BE2C (cell line): ENCODE data around the gene EVX2.
A peak's percentile ranks its signal among the peaks of the same experiment; 100 is the strongest.

Source experiments
- DNase-seq: peaks from one replicate; pipeline ENCODE4 v3.0.0-alpha.2; 2020
- H3K27me3 ChIP-seq: fragments of 250-450 bp; sonication (Bioruptor Pico); 2 replicates; pipeline ENCODE4 v1.5.1; 2020; ENCODE audit warnings: mild to moderate bottlenecking
- H3K36me3 ChIP-seq: fragments of 250-450 bp; sonication (Bioruptor Pico); 2 replicates; pipeline ENCODE4 v1.5.1; 2020; ENCODE audit warnings: mild to moderate bottlenecking
- H3K4me1 ChIP-seq: fragments of 250-450 bp; sonication (Bioruptor Pico); 2 replicates; pipeline ENCODE4 v1.5.1; 2020
- H3K4me3 ChIP-seq: 2 replicates; pipeline ENCODE4 v1.5.1; 2011; ENCODE audit warnings: low read depth, low read length
- H3K9me3 ChIP-seq: fragments of 250-450 bp; sonication (Bioruptor Pico); 2 replicates; pipeline ENCODE4 v1.5.1; 2020
- TF ChIP-seq, protein P1 (sequence below): IDR thresholded peaks from 2 replicates; pipeline ENCODE4 v1.5.1; 2012; ENCODE audit warnings: mild to moderate bottlenecking, low read depth, low read length

The EVX2 gene

DNA sequence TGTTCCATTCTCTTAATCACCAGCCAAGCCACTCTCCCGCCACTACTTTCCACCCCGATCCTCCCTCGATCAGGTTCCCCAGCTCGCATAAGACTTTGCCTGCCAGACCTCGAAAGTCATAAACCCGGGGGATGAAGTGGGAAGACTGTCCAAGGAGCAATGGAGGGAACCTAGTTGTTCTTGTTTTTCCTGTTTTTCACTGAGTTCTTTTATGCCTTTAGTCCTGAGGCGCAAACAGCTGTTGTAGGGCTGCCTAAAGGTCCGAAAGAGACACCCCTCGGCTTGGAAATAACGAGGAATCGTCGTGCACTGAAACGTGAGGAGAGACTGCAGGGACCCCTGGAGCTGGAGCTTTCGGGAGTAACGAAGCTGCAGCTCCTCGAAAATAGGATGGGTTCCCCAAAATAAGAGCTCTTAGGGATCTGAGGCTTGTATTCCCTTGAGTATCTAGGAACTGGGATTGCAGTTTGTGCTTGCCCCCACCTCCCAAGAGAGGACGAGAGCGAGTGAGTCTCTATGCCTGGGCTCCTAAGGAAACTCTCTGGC is 14.1 kb upstream of the EVX2 start:
- Histone ChIP-seq H3K36me3 (no peaks in the 10 kb centered on the region), H3K4me1 (peaks cover 3% of the 10 kb centered on the region; the same call in 1 of the 2 replicates), H3K9me3 (no peaks in the 10 kb centered on the region), H3K4me3 (peak overlapping the region; percentile 52), H3K27me3 (peaks cover 98% of the 10 kb centered on the region)
- TF ChIP-seq, protein P1, sequence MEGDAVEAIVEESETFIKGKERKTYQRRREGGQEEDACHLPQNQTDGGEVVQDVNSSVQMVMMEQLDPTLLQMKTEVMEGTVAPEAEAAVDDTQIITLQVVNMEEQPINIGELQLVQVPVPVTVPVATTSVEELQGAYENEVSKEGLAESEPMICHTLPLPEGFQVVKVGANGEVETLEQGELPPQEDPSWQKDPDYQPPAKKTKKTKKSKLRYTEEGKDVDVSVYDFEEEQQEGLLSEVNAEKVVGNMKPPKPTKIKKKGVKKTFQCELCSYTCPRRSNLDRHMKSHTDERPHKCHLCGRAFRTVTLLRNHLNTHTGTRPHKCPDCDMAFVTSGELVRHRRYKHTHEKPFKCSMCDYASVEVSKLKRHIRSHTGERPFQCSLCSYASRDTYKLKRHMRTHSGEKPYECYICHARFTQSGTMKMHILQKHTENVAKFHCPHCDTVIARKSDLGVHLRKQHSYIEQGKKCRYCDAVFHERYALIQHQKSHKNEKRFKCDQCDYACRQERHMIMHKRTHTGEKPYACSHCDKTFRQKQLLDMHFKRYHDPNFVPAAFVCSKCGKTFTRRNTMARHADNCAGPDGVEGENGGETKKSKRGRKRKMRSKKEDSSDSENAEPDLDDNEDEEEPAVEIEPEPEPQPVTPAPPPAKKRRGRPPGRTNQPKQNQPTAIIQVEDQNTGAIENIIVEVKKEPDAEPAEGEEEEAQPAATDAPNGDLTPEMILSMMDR: no peak
- no peak for DNase-seq

DNA sequence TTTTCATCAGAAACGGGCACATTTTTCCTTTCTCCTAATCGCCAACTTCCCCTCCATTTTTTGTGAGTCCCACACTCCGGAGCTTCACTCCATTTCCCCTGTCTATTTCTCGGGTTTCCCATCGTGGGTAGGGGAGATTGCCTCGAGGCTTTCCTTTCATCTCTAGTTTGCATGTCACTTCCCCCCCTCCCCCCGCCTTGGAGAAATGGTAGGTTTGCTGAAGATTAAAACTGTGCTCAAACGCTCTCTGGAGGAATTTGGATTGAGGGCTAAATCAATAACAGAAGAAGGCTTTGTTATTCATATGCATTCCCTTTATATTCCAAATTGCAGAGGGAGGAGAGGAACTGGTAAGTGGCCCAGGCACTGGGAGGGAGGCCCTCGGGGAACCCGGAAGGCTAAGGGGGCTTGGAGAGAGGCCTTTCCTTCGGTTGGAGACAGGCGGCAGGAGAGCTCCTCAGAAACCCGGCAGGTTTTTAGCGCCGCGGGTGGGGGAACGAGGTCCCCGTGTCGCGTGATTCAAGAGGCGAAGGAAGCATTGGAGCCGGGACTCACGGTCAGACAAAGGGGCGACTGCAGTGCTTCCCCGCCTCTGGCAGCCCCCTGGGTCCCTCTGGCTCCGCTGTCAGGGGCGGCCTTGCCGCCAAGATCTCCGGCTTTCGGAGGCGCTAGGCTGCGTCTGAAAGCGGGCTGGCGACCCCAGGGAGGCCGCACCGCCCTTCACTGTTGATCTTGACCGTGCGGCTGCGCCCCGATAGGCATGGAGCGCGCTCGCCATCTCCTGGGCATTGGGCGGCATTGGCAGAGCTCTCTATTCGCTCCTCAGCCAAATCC is 13.4 kb upstream of the EVX2 start:
- Histone ChIP-seq H3K27me3 (peaks cover 97% of the 10 kb centered on the region), H3K36me3 (no peaks in the 10 kb centered on the region), H3K9me3 (no peaks in the 10 kb centered on the region), H3K4me1 (peaks cover 3% of the 10 kb centered on the region; the same call in 1 of the 2 replicates), H3K4me3 (peak overlapping the region; percentile 52)
- peak; percentile 73 for DNase-seq
- TF ChIP-seq, protein P1: peak; percentile 73

DNA sequence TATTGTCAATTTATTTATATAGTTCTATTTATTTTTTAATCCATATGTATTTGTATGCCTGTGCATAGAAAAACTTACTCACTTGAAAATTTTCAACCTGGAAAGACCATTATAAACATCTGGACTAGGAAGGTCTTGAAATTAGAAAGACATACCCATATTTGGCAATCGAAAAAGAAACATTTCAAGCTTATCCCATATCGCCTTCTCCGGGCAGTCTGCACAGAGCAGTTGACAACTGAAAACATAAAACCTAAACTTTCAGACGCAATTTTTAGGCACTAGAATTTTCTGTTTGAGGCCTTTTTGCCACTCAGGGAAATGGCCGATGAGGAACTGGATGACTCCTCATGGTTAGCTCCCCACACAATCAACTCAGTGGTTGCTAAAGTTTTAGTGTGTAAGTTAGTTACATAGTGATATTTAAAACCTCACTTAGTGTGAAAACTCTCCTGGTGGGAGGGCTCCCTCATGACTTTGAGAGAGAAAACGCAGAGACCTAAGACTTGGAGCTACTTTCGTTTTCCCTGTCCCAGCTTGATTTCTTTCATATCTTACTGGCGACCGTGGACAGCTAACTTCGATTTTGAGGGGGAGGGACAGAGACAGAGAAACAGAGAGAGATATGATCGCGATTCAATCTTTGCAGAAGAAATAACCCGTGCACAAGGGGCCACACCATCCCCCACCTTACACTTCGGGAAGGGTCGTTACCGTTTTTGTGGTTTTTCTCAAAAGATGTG is 12.7 kb upstream of the EVX2 start:
- DNase-seq: no peak
- no peaks in the 10 kb centered on the region for H3K9me3 ChIP-seq
- H3K4me1 ChIP-seq: peaks cover 3% of the 10 kb centered on the region; the same call in 1 of the 2 replicates
- no peaks in the 10 kb centered on the region for H3K36me3 ChIP-seq
- TF ChIP-seq, protein P1: no peak
- peaks cover 96% of the 10 kb centered on the region for H3K27me3 ChIP-seq
- peak overlapping the region; percentile 52 for H3K4me3 ChIP-seq

DNA sequence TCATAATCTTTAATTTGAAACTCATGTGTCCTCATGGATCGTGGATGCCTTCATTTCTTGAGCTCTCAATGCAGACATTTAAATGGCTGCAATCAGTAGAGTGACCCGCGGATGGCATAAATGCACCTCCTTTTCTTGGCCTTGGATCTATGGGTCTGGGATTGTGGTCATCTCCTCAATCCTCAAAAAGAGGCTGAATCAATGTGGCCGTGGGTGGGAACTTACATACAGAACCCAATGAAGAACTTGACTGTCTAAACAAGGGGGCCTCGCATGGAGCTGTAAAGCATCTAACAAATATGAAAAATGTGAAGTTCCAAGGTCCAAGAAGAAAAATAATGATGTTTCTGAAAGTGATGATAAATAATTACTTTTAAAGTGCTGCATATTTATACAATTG is 11.7 kb upstream of the EVX2 start:
- Histone ChIP-seq H3K4me1 (peaks cover 3% of the 10 kb centered on the region; the same call in 1 of the 2 replicates), H3K9me3 (no peaks in the 10 kb centered on the region), H3K36me3 (no peaks in the 10 kb centered on the region), H3K27me3 (peaks cover 96% of the 10 kb centered on the region), H3K4me3 (no peak overlapping the region)
- TF ChIP-seq, protein P1: no peak
- DNase-seq: no peak

DNA sequence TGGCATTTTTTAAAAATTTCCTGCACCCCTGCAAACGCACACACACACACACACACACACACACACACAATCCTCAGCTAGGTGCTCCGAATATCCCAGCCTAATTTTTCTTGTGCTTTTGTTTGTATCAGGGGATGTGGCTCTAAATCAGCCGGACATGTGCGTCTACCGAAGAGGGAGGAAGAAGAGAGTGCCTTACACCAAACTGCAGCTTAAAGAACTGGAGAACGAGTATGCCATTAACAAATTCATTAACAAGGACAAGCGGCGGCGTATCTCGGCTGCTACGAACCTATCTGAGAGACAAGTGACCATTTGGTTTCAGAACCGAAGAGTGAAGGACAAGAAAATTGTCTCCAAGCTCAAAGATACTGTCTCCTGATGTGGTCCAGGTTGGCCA is 10.6 kb upstream of the EVX2 start:
- TF ChIP-seq, protein P1: no peak
- Histone ChIP-seq H3K4me3 (no peak overlapping the region), H3K27me3 (peaks cover 96% of the 10 kb centered on the region), H3K36me3 (no peaks in the 10 kb centered on the region), H3K4me1 (peaks cover 3% of the 10 kb centered on the region; the same call in 1 of the 2 replicates), H3K9me3 (no peaks in the 10 kb centered on the region)
- DNase-seq: no peak
